ENCODE data around the gene CIBAR2.

DNA sequence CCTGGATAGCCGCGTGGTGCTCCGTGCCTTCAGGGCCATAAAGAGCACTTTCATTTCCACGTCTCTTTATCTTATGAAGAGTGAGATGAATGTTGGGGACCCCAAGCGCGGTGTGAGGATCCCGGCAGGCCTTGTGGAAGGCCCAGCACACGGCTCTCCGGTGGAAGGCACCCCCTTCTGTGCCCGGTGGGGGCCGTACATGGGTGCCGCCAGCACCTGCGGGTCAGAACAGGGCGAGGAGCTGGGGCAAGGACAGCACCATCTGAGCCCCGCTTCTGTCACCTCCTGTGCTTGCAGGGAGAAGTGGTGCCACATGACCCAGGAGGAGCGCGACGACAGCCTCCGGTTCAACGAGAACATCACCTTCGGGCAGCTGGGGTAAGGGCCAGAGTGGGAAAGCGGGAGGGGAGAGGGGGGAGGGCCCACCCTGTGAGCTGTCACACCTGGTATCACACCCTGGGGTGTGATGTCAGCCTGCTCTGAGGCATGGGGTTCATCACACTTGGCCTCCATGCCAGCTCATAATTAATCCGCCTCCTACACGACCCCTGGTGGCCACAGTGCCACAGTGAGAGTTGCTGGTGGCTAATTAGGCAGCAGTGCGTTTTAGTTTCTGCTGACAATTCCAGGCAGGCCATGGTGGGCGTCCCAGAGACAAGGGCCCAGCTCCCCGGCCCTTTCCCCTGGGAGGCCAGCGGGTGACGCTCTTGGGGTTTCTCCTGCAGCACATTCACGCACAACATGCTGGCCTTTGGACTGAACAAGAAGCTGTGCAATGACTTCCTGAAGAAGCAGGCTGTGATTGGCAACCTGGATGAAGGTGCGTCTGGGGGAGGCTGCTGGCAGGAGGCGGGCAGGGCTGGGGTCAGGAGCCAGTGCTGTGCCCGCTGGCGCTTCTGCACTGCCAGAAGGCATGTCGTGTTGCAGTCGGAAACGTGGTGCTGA, 25.7 kb downstream of the CIBAR2 start:
- TF ChIP-seq, protein P1, sequence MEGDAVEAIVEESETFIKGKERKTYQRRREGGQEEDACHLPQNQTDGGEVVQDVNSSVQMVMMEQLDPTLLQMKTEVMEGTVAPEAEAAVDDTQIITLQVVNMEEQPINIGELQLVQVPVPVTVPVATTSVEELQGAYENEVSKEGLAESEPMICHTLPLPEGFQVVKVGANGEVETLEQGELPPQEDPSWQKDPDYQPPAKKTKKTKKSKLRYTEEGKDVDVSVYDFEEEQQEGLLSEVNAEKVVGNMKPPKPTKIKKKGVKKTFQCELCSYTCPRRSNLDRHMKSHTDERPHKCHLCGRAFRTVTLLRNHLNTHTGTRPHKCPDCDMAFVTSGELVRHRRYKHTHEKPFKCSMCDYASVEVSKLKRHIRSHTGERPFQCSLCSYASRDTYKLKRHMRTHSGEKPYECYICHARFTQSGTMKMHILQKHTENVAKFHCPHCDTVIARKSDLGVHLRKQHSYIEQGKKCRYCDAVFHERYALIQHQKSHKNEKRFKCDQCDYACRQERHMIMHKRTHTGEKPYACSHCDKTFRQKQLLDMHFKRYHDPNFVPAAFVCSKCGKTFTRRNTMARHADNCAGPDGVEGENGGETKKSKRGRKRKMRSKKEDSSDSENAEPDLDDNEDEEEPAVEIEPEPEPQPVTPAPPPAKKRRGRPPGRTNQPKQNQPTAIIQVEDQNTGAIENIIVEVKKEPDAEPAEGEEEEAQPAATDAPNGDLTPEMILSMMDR (IDR thresholded peaks at IDR 0.05): peak in 2 of 3 donors; percentile 43 to 58
- no peak for TF ChIP-seq POLR2A (IDR thresholded peaks at IDR 0.05)

Measured in ovary (tissue), 3 donors.